ENCODE measurements around the gene ATP5ME.

ATP5ME gene

DNA sequence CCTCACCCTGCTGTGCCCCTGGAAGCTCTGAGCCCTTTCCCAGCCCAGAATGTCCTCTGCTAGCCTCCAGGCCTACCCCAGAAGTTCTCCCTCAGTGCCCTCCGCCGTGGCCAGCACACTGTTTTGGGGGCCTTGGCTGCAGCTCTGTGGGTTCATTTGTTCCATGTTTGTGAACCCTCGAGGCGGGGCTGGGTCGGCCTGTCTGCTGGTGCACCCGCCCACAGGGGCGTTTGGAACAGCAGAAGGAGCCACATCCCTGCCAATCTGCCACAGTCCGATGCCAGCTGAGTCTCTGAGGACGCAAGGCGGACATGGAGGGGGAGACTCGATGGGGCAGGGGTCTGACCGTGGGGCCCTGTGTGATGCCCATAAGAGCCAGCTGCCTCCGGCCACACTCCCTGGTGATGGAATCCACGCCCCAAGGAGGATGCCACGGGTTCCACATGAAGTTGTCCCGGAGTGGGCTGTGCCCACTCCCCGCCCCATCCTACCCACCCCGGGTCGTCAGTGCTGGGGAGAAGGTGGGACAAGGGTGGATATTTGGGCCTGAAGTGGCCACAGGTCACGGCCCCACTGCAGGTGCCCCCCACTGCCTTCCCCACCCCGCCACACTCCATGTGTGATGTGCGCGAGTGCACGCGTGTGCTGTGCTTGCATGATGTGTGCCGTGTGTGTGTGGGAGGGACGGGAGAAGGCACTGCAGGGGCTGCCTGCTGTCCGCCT, 7.1 kb downstream of the ATP5ME start:
- DNase-seq, result no peak

DNA sequence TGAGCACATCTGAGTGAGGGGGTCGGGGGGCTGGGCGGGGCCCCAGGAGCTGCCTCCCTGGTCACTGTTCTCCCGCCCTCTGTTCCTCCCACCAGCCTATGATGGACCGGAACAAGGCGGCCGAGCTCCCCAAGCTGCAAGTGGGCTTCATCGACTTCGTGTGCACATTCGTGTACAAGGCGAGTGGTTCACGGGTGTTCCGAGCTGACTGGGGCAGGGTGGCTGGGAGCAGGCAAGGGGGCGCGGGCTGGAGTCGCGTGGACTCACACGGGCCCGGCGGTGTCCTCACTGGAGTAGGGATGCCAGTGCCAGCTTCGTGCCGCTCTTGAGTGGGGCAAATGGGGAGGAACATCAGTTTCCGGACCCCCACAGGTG, 7.7 kb downstream of the ATP5ME start:
- no peak for DNase-seq

DNA sequence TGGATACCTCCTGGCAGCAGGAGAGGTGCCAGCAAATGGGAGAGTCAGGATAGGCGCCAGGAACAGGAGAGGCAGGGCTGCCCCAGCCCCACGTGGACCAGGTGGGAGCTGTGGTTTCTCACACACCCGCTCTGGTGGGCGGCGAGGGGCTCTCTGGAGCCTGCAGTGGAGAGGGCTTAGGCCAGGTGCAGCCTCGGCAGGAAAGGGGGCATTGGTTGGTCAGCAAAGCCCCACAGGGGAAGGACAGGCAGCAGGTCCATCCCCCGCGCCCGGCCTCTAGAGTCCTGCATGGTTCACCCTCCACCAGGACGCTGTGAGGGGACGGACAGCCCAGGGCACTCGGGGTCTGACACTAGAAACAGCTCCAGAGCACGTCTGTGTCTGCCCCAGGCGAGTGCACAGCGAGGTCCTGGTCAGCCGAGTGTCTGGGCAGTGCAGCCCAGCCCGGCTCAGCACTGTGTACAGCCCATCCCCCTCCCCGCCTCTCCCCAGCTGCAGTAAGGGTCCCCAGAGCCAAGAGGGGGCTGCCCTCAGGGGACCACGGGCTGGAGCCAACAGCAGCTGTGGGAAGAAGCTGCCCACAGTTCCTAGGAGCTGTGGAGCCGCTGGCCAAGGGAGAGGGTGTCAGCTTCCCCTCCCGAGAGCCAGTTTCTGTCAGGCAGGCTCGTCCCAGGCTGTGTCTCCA, 8.2 kb downstream of the ATP5ME start:
- no peak for DNase-seq

DNA sequence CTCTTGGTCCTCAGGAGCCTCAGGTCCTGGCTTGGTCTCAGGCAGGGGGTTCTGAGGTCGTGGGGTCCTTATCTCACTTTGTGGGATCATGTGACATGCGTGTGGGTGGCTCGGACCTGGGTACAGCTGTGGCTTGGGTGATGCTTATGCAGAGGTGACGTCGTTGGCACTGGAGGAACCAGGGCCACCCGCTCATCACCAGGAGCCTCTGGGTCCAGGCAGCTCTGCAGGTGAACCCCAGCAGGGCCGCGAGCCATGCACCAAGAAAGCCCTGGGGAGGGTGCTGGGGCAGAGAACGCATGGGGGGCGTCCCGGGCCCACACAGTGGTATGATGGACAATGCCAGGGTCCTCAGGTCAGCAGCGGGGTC, 8.7 kb downstream of the ATP5ME start:
- DNase-seq, result no peak

DNA sequence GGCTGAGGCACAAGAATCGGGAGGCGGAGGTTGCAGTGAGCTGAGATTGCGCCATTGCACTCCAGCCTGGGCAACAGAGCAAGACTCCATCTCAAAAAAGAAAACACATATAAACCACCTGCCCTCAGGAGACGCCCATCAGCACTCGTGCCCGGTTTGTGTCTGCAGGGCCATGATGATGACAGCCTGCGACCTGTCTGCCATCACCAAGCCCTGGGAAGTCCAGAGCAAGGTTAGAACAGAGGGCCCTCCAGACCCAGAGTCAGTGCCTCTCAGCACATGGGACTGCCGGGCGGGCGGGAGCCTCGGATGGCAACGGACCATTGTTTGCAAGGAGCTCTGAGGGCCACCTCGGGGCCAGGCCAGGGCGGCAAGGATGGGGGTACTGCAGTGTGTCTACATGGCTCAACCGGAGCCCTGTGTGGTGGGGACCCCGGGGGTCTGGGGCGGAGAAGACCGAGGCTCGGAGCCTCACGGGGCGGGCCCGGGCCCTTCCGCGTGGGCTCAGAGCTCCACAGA, 9.3 kb downstream of the ATP5ME start:
- no peak for DNase-seq

DNA sequence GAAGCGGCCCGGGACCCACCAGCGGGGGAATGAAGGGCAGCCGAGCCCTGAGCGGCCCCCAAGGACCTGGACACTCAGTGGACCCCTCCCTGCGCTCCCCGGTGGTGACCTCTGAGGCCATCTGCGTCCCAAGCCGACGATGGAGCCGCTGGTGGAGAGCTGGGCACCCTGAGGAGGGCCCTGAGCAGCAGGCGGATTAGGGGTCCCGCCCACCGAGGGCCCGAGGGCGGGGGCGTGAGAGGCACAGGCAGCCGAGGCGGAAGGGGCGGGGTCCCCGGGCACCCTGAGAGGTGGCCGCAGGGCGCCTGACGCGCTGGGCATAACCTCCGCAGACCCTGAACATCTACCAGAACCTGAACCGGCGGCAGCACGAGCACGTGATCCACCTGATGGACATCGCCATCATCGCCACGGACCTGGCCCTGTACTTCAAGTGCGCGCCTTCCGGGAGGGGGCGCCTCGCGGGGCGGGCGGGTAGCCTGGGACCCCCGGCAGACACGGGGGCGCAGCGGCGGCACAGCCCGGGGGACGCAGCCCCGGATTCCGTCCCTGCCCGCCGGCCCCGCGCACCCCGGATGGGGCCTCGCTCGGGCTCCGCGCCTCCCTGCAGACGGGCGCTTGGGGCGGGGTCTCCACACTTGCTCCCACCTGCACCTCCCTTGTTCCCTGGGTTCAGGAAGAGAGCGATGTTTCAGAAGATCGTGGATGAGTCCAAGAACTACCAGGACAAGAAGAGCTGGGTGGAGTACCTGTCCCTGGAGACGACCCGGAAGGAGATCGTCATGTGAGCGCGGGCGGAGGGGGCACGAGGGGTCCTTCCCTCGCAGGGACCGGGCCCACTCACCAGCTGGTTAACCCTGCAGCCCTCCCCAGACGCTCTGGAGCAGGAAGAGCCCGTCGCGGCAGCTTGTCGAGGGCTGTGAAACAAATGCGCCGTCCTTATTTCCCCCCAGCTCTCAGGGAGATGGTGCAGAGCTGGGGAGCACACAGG, 10.3 kb downstream of the ATP5ME start:
- peak; percentile 77 to 84 for DNase-seq

DNA sequence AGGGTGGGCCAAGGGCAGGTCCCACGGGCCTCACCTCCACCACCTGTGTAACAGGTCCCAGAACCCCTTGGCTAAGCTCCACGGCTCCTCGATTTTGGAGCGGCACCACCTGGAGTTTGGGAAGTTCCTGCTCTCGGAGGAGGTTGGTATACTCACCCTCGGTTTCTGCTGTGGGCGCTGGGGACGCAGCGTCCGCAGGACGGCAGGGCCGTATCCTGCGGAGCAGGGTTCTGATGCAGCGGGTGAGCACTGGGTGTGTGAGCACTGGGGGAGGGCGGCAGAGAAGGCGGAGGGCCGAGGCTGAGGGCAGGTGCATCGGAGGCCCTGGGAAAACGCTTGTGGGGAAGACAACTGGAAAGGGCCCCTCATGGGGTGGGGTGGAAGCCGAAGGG, 11.0 kb downstream of the ATP5ME start:
- no peak for DNase-seq

DNA sequence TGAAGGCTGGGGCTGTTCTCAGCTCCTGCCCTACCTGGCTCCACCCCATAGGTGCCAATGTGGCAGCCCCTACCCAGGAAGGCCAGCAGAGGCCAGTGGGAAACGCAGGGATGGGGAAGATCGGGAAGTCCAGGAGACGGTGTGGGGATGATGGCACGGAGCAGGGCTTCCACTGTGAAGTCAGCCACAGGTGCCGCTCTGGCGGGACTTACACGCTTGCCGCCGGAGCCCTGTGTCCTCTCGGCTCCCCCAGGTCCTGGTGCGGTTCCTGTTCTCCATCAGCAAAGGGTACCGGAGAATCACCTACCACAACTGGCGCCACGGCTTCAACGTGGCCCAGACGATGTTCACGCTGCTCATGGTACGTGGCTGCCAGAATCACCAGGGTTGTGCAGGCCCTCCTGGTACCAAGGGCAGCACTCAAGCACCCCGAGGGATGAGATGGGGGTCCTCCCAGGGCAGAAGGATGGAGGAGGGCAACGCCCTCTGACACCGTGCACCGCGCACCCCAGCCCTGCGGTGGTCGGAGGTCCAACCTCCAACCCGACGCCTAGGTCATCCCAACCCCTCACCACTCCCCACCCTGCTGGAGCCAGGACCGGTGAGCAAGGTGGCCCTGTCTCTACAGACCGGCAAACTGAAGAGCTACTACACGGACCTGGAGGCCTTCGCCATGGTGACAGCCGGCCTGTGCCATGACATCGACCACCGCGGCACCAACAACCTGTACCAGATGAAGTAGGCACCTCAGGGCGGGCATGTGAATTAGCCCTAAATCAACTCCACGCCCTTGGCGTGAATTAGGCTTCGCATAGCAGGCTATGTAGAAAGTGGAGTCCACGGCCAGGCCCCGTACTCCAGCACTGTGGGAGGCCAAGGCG, 12.0 kb downstream of the ATP5ME start:
- no peak for DNase-seq

DNA sequence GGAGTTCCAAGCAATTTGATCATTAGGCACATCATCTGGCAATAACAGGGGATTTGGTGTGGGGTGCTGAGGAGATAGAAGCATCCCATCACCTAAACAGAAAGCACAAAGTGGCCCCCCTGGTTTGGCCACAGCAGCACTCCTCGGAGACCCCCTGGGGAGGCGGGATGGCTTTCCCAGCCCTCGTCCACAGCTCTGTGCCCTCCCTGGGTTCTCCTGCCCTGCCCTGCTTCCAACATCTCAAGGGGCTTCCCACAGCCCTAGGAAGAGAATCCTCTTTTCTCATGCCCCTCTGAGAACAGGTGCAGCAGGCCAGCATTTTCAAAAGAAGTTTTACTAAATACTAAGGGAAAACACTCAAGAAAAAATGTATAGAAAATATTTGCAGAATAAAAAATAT, 12.8 kb downstream of the ATP5ME start:
- no peak for DNase-seq

DNA sequence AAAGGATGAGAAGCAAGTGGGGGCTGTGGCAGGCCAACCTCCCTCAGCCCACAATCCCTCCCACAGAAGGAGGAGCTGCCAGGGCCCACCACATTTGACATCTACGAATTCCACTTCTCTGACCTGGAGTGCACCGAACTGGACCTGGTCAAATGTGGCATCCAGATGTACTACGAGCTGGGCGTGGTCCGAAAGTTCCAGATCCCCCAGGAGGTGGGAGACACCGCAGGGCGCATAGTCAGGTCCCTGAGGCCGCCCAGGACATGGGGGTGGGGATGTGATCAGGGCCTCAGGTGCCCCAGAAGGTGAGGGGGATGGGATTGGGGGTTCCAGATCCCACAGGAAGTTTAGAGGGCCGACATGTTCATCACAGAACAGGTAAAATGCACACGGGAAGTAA, 13.7 kb downstream of the ATP5ME start:
- DNase-seq, result no peak

DNA sequence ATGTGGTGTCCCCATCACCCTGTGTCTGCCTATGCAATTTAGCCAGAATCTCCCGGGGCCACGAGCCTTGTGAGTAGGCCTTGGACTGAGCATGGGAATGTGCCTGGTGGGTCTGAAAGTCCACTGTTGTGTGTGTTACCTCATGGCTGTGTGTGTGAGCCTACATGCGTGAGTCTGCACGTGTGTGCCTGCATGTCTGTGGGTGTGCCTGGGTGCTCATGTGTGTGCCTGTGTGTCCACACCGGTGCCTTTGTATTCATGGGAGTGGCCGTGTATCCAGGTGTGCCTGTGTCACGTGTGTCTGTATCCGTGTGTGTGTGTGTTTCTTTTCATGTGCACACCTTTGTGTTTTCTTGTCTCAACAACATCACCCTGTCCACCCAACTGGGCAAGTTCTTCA, 14.2 kb downstream of the ATP5ME start:
- DNase-seq, result no peak

DNA sequence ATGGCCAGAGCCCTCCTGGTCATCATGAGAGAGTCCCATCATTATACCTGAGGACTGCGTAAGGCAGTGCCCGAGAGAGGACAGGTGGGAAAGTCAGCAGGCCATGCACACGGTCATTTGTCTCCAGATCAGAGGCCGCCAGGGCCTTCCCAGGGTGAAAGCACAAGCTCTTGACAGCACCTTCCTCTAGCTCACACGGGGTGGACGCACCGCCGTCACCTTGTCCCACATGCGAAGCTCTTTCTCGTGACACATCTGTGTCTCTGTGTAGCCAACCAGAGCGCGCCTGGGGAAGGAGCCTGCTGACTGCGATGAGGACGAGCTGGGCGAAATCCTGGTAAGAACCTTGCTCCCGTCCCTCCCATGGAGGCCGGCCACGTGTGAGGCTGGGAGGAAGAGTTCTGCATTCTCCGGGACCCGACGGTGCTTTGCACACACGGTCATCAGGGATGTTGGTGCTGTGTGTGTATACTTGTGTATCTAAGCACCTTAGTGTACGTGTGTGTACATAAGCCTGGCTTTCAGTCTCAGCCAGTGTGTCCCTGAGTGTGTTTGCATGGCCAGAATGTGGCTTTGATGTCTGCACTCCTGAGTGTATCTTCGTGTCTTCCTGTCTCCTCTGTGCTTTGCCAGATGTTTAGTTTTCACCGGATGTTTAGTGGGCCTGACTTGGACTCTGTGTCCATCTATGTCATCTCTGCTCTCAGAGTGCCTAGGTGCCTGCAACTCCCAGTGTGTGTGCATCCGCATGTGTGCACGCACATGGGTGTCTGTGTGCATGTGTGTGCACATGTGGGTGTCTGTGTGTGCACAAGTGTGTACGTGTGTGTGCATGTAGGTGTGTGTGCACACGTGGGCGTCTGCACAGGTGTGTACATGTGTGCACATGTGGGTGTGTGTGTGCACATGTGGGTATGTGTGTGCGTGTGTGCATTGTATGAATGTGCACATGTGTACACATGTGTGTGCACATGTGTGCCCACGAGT, 15.1 kb downstream of the ATP5ME start:
- no peak for DNase-seq

DNA sequence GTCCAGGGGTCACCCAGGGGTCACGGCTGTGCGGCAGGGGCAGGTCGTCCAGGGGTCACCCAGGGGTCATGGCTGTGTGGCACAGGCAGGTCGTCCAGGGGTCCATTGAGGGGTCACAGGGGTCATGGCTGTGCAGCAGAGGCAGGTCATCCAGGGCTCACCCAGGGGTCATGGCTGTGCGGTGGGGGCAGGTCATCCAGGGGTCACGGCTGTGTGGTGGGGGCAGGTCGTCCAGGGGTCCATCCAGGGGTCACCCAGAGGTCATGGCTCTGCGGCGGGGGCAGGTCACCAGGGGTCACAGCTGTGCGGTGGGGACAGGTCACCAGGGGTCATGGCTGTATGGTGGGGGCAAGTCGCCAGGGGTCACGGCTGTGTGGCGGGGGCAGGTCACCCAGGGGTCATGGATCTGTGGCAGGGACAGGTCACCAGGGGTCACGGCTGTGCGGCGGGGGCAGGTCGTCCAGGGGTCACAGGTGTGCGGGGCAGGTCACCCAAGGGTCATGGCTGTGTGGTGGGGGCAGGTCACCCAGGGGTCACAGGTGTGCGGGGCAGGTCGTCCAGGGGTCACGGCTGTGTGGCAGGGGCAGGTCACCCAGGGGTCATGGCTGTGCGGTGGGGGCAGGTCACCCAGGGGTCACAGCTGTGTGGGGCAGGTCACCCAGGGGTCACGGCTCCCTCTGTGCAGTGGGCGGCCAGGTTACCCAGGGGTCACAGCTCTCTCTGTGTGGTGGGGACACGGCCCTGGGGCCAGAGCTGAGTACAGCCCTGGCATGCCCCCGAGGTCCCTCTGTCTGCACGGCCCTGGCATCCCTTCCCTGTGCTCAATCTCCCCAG, 16.0 kb downstream of the ATP5ME start:
- no peak for DNase-seq

DNA sequence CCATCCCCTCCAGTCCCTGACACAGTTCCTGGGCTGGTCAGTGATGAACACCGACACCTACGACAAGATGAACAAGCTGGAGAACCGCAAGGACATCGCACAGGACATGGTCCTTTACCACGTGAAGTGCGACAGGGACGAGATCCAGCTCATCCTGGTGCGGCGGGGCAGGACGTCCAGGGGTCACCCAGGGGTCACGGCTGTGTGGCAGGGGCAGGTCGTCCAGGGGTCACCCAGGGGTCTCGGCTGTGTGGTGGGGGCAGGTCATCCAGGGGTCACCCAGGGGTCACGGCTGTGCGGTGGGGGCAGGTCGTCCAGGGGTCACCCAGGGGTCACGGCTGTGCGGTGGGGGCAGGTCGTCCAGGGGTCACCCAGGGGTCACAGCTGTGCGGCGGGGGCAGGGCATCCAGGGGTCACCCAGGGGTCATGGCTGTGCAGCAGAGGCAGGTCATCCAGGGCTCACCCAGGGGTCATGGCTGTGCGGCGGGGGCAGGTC, 16.7 kb downstream of the ATP5ME start:
- no peak for DNase-seq

DNA sequence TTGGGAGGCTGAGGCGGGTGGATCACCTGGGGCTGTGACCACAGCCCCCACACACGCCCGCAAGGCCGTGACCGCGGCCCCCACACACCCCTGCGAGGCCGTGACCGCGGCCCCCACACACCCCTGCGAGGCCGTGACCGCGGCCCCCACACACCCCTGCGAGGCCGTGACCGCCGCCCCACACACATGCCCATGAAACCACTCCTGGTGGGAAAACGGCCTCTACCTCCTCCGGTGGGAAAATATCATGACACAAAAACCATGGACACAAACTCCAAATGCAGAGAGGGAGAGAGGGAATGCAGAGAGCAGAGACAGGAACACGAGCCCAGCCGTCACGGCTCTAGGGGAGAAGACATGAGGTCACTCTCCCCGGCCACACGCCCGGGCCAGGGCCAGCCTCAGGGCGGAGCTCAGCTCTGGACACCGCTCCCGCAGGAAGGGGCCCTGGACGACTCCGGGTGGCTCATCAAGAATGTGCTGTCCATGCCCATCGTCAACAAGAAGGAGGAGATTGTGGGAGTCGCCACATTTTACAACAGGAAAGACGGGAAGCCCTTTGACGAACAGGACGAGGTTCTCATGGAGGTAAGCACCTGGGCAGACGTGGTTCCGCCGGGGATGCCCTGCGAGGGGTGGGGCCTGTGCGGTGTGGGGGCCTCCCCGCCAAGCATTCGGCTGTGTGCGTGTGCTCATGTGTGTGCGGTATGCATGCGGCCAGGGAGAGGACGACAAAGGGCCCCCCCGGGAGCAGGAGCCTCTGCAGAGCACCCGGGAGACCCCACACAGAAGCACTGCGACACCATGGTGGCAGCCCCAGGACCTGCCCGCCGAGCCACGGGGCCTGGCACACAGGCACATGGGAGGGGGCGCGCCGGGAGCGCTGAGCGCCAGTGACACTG, 17.4 kb downstream of the ATP5ME start:
- no peak for DNase-seq

DNA sequence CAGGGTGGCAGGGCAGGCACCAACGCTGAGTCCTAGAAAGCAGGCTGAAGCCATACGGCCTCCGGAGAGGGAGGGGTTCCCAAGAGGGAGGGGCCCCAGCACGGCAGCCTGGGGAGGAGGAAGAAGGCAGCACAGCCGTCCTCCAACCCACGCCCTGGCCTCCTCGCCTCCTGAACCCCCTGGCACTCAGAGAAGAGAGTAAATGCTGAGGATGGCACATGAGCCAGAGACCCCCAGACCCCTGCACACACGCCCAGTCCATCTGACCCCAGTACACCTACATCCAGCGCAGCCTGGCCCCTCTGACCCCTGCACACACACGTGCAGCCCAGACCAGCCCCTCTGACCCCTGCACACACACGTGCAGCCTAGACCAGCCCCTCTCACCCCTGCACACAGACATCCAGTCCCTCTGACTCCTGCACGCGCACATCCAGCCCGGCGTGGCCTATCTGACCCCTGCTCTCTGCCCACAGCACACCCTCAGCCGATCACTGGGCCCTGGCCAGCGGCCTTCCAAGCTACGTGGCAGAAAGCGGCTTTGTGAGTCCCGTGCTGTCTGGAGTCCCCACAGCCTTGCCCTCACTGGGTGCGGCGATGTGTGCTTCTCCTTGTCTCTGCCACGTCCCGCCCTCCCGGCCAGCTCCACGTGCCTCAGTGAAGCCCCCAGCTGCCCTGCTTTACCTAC, 18.5 kb downstream of the ATP5ME start:
- no peak for DNase-seq

DNA sequence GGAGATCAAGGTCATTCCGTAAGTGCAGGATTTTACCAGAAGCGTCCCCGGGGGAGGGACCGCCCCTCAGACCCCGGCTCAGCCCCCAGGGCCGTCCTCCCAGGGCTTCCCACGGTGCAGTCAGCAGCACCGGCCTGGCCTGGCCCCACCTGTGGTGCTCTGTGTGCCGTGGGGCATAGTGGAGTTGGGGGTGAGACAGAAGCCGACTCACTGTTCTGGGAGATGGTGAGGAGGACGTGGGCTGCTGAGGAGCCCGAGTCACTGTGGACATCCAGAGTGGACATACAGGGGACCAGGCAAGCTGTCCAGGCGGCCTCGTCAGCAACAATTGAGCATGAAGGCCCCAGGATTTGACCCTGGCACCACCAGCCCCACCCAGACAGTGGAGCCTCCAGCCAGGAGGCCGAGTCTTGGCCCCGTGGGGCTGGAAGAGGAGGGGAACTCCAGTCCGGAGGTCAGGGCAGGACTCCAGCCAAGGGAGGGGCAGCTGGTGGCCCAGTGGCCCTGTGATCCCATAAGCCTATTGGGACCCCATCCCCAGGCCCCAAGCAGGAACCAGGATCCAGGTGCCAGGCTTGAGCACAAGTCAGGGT, 19.1 kb downstream of the ATP5ME start:
- no peak for DNase-seq

DNA sequence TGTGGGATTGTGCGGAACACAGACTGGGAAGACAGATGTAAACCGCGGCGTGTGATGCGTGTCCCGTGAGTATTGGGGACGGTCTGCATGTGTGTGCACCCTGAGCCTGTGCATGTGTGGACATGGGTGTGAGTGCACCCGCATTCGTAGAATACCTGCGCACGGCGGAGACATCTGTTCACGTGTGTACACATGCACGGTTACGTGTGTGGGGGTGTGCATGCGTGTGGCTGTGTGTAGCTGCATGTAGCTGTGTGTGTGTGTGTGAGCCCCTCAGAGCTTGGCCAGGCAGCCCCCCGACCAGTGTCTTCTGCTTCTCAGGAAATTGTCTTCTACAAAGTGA, 19.6 kb downstream of the ATP5ME start:
- no peak for DNase-seq

All from stimulated activated CD4-positive, alpha-beta T cell treated with anti-CD3 and anti-CD28 coated beads, Interleukin-2, amount 100 ng/mL, for 24 hours (primary cell).